MCF 10A (cell line): ENCODE measurements around the gene TTC23. TPM values are rescaled to one million over a fixed set of nuclear protein-coding genes. Genes with fewer than 3 reads are reported as not detected.

Experiments used
- BruUV-seq: library from RNA; stranded (reverse); fragments of 400-500 nt; replicated peaks from 2 replicates; lab custom pipeline; 2021; lab: Mats Ljungman, UMichigan
- CTCF ChIA-PET: fragments of 300-600 bp; sonication (Branson Sonifier 250); formaldehyde crosslinking; extraction: SDS; loops from one replicate; lab custom pipeline; 2021; ENCODE audit warnings: antibody characterized with exemption, inconsistent platforms; lab: Yijun Ruan, JAX
- POLR2A ChIA-PET: fragments of 300-600, 350-650 bp; sonication (Branson Sonifier 250); formaldehyde crosslinking; extraction: SDS; loops from one replicate; lab custom pipeline; 2020; ENCODE audit warnings: antibody characterized with exemption, inconsistent platforms; lab: Yijun Ruan, JAX
- DNase-seq: peaks from one replicate; pipeline ENCODE4 v3.0.0-alpha.2; 2018; ENCODE audit not compliant: unreplicated experiment
- H3K27ac Mint-ChIP-seq: one replicate; pipeline ENCODE4 v1.8.0; 2022; ENCODE audit warnings: mild to moderate bottlenecking, low read depth, mixed read lengths; ENCODE audit not compliant: unreplicated experiment
- H3K27me3 Mint-ChIP-seq: one replicate; pipeline ENCODE4 v1.8.0; 2022; ENCODE audit warnings: mixed read lengths; ENCODE audit not compliant: insufficient read depth, unreplicated experiment
- H3K36me3 Mint-ChIP-seq: one replicate; pipeline ENCODE4 v1.8.0; 2022; ENCODE audit warnings: mild to moderate bottlenecking, moderate library complexity, mixed read lengths; ENCODE audit not compliant: insufficient read depth, unreplicated experiment
- H3K4me1 Mint-ChIP-seq: one replicate; pipeline ENCODE4 v1.8.0; 2022; ENCODE audit warnings: mixed read lengths; ENCODE audit not compliant: insufficient read depth, unreplicated experiment
- H3K4me3 Mint-ChIP-seq: one replicate; pipeline ENCODE4 v1.8.0; 2022; ENCODE audit warnings: mild to moderate bottlenecking, moderate library complexity, mixed read lengths; ENCODE audit not compliant: unreplicated experiment
- H3K9me3 Mint-ChIP-seq: one replicate; pipeline ENCODE4 v1.8.0; 2022; ENCODE audit warnings: mixed read lengths; ENCODE audit not compliant: unreplicated experiment
- intact Hi-C: fragments of 100-400 bp; cut with micrococcal nuclease; formaldehyde crosslinking; loops from 2 replicates; pipeline ENCODE4 v1.14.1; 2022
- total RNA-seq: library from RNA; stranded (reverse); gene quantifications from 2 replicates; pipeline ENCODE4 v1.2.3, GENCODE V29; 2022
- TF ChIP-seq, protein P1 (sequence below): fragments of 200-600 bp; IDR thresholded peaks from one replicate; pipeline ENCODE4 v1.8.0; 2022; ENCODE audit warnings: antibody characterized with exemption, mild to moderate bottlenecking; ENCODE audit not compliant: unreplicated experiment

The TTC23 gene
- total RNA-seq, 1 experiment from 2014 or later = 15.1 TPM

DNA sequence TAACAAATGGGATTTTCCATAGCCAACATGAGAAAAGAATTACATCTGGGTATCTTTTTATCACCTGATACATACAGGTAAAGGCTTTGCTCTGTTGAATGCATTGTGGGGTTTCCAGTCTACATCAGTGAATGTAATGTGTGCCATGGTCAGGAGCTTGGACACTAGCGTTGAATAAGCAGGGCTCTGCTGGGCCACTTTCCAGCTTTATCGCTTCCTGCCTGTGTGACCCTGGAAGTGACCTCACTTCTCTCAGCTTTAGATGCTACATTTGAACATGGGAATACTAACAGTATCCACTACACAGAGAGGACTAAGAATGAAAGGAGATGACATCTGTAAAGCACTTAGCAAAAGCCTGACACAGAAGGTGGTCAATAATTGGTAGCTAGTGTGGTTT lies 40.1 kb downstream of the TTC23 start:
- Mint-ChIP-seq H3K27me3 (no peaks in the 10 kb centered on the region), H3K4me1 (peaks cover 6% of the 10 kb centered on the region), H3K9me3 (no peaks in the 10 kb centered on the region), H3K27ac (no peak overlapping the region), H3K36me3 (peaks cover 13% of the 10 kb centered on the region), H3K4me3 (no peak overlapping the region)
- ChIA-PET CTCF (interaction anchor here (0.6 to 11.9 kb wide), 4 partner anchors 13 to 110 kb away, joined by 3 to 162 read pairs (median 3); no protein-coding TSS in a partner anchor), POLR2A (interaction anchor here (1.9 kb wide), 2 partner anchors 12 to 42 kb away, joined by 5 read pairs; partner anchors contain the start of gene LRRC28)
- intact Hi-C loops = no loop called here
- no TSS peak for BruUV-seq
- TF ChIP-seq, protein P1, sequence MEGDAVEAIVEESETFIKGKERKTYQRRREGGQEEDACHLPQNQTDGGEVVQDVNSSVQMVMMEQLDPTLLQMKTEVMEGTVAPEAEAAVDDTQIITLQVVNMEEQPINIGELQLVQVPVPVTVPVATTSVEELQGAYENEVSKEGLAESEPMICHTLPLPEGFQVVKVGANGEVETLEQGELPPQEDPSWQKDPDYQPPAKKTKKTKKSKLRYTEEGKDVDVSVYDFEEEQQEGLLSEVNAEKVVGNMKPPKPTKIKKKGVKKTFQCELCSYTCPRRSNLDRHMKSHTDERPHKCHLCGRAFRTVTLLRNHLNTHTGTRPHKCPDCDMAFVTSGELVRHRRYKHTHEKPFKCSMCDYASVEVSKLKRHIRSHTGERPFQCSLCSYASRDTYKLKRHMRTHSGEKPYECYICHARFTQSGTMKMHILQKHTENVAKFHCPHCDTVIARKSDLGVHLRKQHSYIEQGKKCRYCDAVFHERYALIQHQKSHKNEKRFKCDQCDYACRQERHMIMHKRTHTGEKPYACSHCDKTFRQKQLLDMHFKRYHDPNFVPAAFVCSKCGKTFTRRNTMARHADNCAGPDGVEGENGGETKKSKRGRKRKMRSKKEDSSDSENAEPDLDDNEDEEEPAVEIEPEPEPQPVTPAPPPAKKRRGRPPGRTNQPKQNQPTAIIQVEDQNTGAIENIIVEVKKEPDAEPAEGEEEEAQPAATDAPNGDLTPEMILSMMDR = no peak
- DNase-seq = no peak

DNA sequence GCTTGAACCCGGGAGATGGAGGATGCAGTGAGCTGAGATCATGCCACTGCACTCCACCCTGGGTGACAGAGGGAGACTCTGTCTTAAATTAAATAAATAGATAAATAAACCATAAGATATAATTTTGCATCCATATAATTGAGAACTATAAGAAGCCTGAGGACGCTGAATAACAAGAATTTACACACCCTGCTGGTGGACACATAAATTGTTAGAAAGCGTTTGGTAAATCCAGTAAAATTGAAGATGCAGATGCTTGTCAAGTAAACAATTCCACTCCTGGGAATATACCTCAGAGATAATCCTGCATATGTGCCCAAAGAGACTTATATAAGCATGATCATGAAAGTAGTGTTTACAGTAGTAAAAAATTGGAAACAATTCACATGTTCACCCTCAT lies 41.7 kb downstream of the TTC23 start:
- no peak for DNase-seq
- CTCF ChIA-PET = interaction anchor here (11.9 kb wide), 1 partner anchor 108 kb away, joined by 162 read pairs; no protein-coding TSS in a partner anchor
- no peak overlapping the region for H3K4me3 Mint-ChIP-seq
- no peak overlapping the region for H3K27ac Mint-ChIP-seq
- no TSS peak for BruUV-seq
- TF ChIP-seq, protein P1 = no peak
- H3K36me3 Mint-ChIP-seq = peaks cover 13% of the 10 kb centered on the region
- peaks cover 6% of the 10 kb centered on the region for H3K4me1 Mint-ChIP-seq
- H3K9me3 Mint-ChIP-seq = no peaks in the 10 kb centered on the region
- no peaks in the 10 kb centered on the region for H3K27me3 Mint-ChIP-seq
- intact Hi-C loops = no loop called here
- POLR2A ChIA-PET = interaction anchor here (1.9 kb wide), 1 partner anchor 10 kb away, joined by 5 read pairs; no protein-coding TSS in a partner anchor

DNA sequence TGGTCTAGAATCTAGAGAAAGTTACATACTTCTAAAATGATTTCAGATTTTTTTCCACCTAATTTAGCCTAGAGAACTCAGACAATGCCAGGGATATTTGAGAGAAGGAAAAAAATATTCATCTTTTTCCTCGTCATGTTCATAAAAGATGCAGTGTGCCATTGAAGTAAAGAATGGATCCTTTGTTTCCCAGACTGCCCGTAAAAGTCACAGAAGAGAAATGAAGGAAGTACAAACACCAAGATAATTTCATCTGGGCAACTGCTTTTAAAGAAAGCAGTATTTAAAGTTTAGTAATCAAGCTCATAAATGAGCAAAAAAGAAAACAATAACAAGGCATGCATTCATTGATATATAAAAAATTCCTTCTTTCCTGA lies 47.2 kb downstream of the TTC23 start:
- Mint-ChIP-seq H3K9me3 (peaks cover 8% of the 10 kb centered on the region), H3K4me1 (peaks cover 6% of the 10 kb centered on the region), H3K27ac (no peak overlapping the region), H3K4me3 (no peak overlapping the region), H3K36me3 (peaks cover 20% of the 10 kb centered on the region), H3K27me3 (no peaks in the 10 kb centered on the region)
- DNase-seq = no peak
- CTCF ChIA-PET = interaction anchor here (0.5 to 1.0 kb wide), 2 partner anchors 11 to 192 kb away, joined by 5 to 7 read pairs; no protein-coding TSS in a partner anchor
- no TSS peak for BruUV-seq
- TF ChIP-seq, protein P1 = no peak
- POLR2A ChIA-PET = interaction anchor here (1.1 kb wide), 1 partner anchor 79 kb away, joined by 3 read pairs; no protein-coding TSS in a partner anchor
- intact Hi-C loops = no loop called here

DNA sequence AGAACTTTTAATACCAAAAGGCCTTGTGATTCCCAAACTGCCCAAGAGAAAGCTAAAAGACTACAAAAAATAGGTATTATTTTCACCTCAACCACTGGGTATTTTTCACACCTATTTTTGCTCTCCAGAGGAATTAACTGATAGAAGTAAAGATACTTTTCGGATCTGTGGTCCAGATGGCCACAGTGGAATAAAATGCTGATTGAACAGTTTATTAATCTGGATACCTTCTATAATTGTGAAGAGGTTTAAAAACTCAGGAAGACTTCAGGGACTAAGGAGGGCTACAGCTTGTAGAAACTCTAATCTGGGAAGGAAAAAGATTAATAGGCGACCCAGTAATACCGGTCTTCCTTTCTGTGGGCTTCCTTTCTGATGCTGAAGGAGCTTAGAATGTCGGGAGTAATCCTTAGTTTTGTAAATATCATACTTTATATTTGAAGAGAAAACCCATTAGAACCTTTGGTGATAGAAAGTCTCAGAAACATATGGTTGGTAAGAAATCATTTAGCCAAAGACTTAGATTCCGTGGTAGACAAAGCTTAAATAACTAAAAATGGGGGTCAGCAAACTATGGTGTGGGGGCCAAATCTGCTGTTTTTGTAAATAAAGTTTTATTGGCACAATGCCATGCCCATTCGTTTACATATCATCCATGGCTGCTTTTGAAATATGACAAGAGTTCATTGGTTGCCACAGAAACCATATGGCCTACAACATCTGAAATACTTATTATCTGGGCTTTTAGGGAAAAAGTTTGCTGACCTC lies 47.8 kb downstream of the TTC23 start:
- POLR2A ChIA-PET = interaction anchor here (1.0 kb wide), 1 partner anchor 24 kb away, joined by 3 read pairs; no protein-coding TSS in a partner anchor
- no peak overlapping the region for H3K27ac Mint-ChIP-seq
- H3K27me3 Mint-ChIP-seq = no peaks in the 10 kb centered on the region
- peaks cover 6% of the 10 kb centered on the region for H3K4me1 Mint-ChIP-seq
- no peak overlapping the region for H3K4me3 Mint-ChIP-seq
- TF ChIP-seq, protein P1 = no peak
- no TSS peak for BruUV-seq
- DNase-seq = no peak
- intact Hi-C loops = no loop called here
- CTCF ChIA-PET = interaction anchor here (1.0 kb wide), 1 partner anchor 12 kb away, joined by 7 read pairs; no protein-coding TSS in a partner anchor
- H3K36me3 Mint-ChIP-seq = peaks cover 26% of the 10 kb centered on the region
- peaks cover 8% of the 10 kb centered on the region for H3K9me3 Mint-ChIP-seq
